Measurements from ENCODE around the gene ARSA. TPM values are rescaled to one million over a fixed set of nuclear protein-coding genes. Genes with fewer than 3 reads are reported as not detected.
A peak's percentile ranks its signal among the peaks of the same experiment; 100 is the strongest.

The ARSA gene
- total and polyA plus RNA-seq, 4 experiments from 2014 or later, result 7.8 to 86.8 (median 48.1) TPM

DNA sequence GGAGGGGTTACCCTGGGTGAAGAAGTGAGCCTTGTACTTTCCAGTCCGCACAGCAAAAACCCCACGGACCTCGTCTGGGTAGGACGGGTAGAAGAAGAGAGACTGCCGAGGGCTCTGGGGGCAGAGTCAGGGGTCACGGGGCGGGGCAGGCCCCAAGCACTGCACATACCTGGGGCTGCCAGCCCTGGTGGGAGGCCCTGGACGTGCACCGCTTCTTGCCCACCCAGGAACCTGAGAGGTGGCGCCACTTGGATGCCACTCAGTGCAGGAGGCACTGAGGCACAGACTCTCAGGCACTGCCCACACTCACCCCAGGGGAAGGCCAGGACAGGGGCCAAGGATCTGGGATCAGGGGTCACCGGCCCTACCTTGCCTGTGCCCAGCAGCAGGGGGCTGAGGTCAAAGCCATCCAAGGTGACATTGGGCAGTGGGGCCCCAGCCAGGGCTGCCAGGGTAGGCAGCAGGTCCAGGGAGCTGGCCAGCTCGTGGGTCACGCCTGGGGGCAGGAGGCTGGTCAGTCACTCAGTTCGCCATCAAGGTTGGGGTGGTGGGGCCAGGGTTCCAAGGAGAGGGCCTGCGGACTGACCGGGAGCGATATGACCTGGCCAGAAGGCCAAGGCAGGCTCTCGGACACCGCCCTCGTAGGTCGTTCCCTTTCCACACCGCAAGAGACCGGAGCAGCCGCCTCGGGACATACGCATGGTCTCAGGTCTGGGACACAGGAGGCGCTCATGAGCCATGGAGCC lies 2.2 kb downstream of the ARSA start:
- intact Hi-C loops (cut with micrococcal nuclease), result no loop called here

DNA sequence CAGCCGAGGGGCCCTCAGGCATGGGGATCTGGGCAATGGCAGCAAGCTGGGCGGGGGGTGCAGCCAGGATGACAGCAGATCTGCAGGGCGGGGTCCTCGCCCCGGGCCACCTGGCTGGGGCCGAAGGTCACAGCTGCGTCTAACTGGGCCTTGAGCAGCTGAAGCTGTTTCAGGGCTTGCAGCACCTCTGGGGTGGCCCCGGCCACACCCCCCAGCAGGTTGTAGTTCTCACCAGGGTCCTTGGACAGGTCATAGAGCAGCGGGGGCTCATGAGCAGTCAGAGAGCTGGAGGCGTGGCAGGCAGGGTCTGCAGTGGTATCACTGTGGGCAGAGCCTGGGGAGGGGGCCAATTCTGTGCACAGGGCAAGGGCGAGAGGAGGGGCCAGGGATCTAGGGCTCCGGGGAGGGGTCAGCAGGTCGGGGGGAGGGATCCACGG lies 2.8 kb downstream of the ARSA start:
- Mint-ChIP-seq H3K4me1 (peaks cover 28 to 54% (median 40%) of the 10 kb centered on the region in 4 donors), H3K36me3 (peaks cover 0 to 14% of the 10 kb centered on the region in 2 donors), H3K27me3 (no peaks in the 10 kb centered on the region), H3K9me3 (peaks cover 0 to 2% (median 0%) of the 10 kb centered on the region in 8 donors), H3K4me3 (peak overlapping the region in 1 of 8 donors; percentile 52), H3K27ac (peak overlapping the region in 2 of 7 donors; percentile 59 to 77)
- peaks cover 9% of the 10 kb centered on the region for H3K36me3 ChIP-seq (ENCODE audit: insufficient read depth, low read length)
- no peaks in the 10 kb centered on the region for H3K27me3 ChIP-seq (ENCODE audit: insufficient read depth, low read length)
- no peak overlapping the region for H3K27ac ChIP-seq (ENCODE audit: low read depth, low read length)
- peaks cover 52% of the 10 kb centered on the region for H3K4me1 ChIP-seq (ENCODE audit: insufficient read depth, low read length)
- intact Hi-C loops (cut with micrococcal nuclease), result no loop called here
- no peaks in the 10 kb centered on the region for H3K9me3 ChIP-seq (ENCODE audit: control insufficient read depth in 1 of 2, low read length in 2 of 2)
- DNase-seq, result no peak
- CTCF ChIA-PET (ENCODE audit: partially characterized antibody), result no interaction called here
- no peak overlapping the region for H3K4me3 ChIP-seq (ENCODE audit: low read length in 2 of 2)
- POLR2A ChIA-PET (ENCODE audit: partially characterized antibody), result no interaction called here

More for the DNA sequence above, 2.2 kb downstream of the ARSA start:
- Histone ChIP-seq H3K27me3 (ENCODE audit: insufficient read depth, low read length) (no peaks in the 10 kb centered on the region), H3K36me3 (ENCODE audit: insufficient read depth, low read length) (peaks cover 9% of the 10 kb centered on the region), H3K4me1 (ENCODE audit: insufficient read depth, low read length) (peaks cover 48% of the 10 kb centered on the region), H3K9me3 (ENCODE audit: control insufficient read depth in 1 of 2, low read length in 2 of 2) (no peaks in the 10 kb centered on the region), H3K27ac (ENCODE audit: low read depth, low read length) (no peak overlapping the region), H3K4me3 (ENCODE audit: low read length in 2 of 2) (no peak overlapping the region)
- no peak overlapping the region for H3K27ac Mint-ChIP-seq
- peaks cover 28 to 50% (median 36%) of the 10 kb centered on the region in 4 donors for H3K4me1 Mint-ChIP-seq
- no peak for DNase-seq
- ChIA-PET POLR2A (ENCODE audit: partially characterized antibody) (interaction anchor here (2.9 kb wide), 1 partner anchor 100 kb away, joined by 23 read pairs; the partner anchor contains the start of gene SCO2), CTCF (ENCODE audit: partially characterized antibody) (no interaction called here)
- H3K9me3 Mint-ChIP-seq, result peaks cover 0 to 2% (median 0%) of the 10 kb centered on the region in 8 donors
- peaks cover 0 to 11% of the 10 kb centered on the region in 2 donors for H3K36me3 Mint-ChIP-seq
- H3K4me3 Mint-ChIP-seq, result peak overlapping the region in 2 of 8 donors; percentile 52
- no peaks in the 10 kb centered on the region for H3K27me3 Mint-ChIP-seq

GRCh38 chr22:50624347-50625130 lies 3.4 kb downstream of the ARSA start:
- Mint-ChIP-seq H3K27ac (peak overlapping the region in 5 of 7 donors; percentile 6 to 77 (median 59)), H3K4me3 (peak overlapping the region in 3 of 8 donors; percentile 3 to 69 (median 6)), H3K9me3 (peaks cover 0 to 2% (median 0%) of the 10 kb centered on the region in 8 donors), H3K27me3 (no peaks in the 10 kb centered on the region), H3K4me1 (peaks cover 31 to 54% (median 41%) of the 10 kb centered on the region in 4 donors), H3K36me3 (peaks cover 0 to 14% of the 10 kb centered on the region in 2 donors)
- peaks cover 9% of the 10 kb centered on the region for H3K36me3 ChIP-seq (ENCODE audit: insufficient read depth, low read length)
- H3K4me1 ChIP-seq (ENCODE audit: insufficient read depth, low read length), result peaks cover 57% of the 10 kb centered on the region
- no peaks in the 10 kb centered on the region for H3K27me3 ChIP-seq (ENCODE audit: insufficient read depth, low read length)
- intact Hi-C loops (cut with micrococcal nuclease), result no loop called here
- ChIA-PET POLR2A (ENCODE audit: partially characterized antibody) (interaction anchor here (0.9 kb wide), 1 partner anchor 155 kb away, joined by 3 read pairs; no protein-coding TSS in a partner anchor), CTCF (ENCODE audit: partially characterized antibody) (interaction anchor here (1.2 kb wide), 1 partner anchor 76 kb away, joined by 3 read pairs; no protein-coding TSS in a partner anchor)
- H3K4me3 ChIP-seq (ENCODE audit: low read length in 2 of 2), result no peak overlapping the region
- DNase-seq, result no peak
- H3K9me3 ChIP-seq (ENCODE audit: control insufficient read depth in 1 of 2, low read length in 2 of 2), result no peaks in the 10 kb centered on the region
- no peak overlapping the region for H3K27ac ChIP-seq (ENCODE audit: low read depth, low read length)

DNA sequence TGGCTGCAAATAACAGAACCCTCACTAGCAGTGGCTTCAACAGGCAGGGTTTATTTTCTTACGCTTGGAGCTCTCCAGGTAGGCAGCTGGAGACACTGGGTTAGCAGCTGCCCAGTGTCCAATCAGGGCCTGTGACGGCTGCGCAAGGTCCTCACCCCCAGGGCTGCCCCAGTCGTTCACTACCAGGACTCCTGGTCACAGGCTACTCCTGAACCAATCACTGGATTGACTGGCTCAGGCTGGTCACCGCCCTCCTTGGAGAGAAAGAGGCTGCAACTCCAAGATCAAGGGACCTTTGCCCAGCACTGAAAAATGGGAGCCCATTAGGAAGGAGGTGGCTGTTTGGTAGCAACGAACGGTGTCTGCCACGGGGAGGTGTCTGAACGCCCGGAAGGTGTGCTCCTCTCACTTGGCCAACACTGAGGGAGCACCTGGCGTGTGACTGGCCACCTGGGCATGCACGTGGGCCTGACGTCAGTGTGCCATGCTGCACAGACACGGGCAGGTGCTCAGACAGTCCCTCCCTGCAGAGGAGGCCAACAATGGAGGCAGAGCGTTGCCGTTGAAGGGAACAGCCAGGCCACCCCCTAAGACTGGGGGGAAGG lies 5.1 kb downstream of the ARSA start:
- H3K4me3 ChIP-seq (ENCODE audit: low read length in 2 of 2), result peak overlapping the region in 1 of 2 donors; percentile 80
- peak in 1 of 5 donors; percentile 18 for DNase-seq
- CTCF ChIA-PET (ENCODE audit: partially characterized antibody), result interaction anchor here (3.0 to 5.8 kb wide), 3 partner anchors 58 to 281 kb away, joined by 14 to 58 read pairs (median 30); partner anchors contain the start of genes SCO2 and SYCE3
- H3K36me3 Mint-ChIP-seq, result peaks cover 0 to 14% of the 10 kb centered on the region in 2 donors
- H3K27me3 ChIP-seq (ENCODE audit: insufficient read depth, low read length), result no peaks in the 10 kb centered on the region
- peak overlapping the region in 7 of 8 donors; percentile 91 to 96 (median 93) for H3K4me3 Mint-ChIP-seq
- no peaks in the 10 kb centered on the region for H3K9me3 ChIP-seq (ENCODE audit: control insufficient read depth in 1 of 2, low read length in 2 of 2)
- no peaks in the 10 kb centered on the region for H3K27me3 Mint-ChIP-seq
- H3K27ac ChIP-seq (ENCODE audit: low read depth, low read length), result peak overlapping the region; percentile 85
- peaks cover 0 to 2% (median 0%) of the 10 kb centered on the region in 8 donors for H3K9me3 Mint-ChIP-seq
- H3K36me3 ChIP-seq (ENCODE audit: insufficient read depth, low read length), result peaks cover 9% of the 10 kb centered on the region
- H3K4me1 Mint-ChIP-seq, result peaks cover 23 to 43% (median 32%) of the 10 kb centered on the region in 4 donors
- peaks cover 49% of the 10 kb centered on the region for H3K4me1 ChIP-seq (ENCODE audit: insufficient read depth, low read length)
- intact Hi-C loops (cut with micrococcal nuclease), result no loop called here
- peak overlapping the region; percentile 94 to 99 (median 99) for H3K27ac Mint-ChIP-seq
- POLR2A ChIA-PET (ENCODE audit: partially characterized antibody), result interaction anchor here (0.7 to 5.1 kb wide), 6 partner anchors 40 to 134 kb away, joined by 5 to 160 read pairs (median 35); partner anchors contain the start of genes CHKB, SCO2 and TYMP

GRCh38 chr22:50621948-50622722 lies 5.8 kb downstream of the ARSA start:
- Mint-ChIP-seq H3K4me1 (peaks cover 23 to 43% (median 32%) of the 10 kb centered on the region in 4 donors), H3K36me3 (peaks cover 0 to 14% of the 10 kb centered on the region in 2 donors), H3K9me3 (peaks cover 0 to 2% (median 0%) of the 10 kb centered on the region in 8 donors), H3K27me3 (no peaks in the 10 kb centered on the region), H3K27ac (peak overlapping the region; percentile 94 to 99 (median 99)), H3K4me3 (peak overlapping the region; percentile 91 to 96 (median 93))
- DNase-seq, result peak; percentile 17 to 53 (median 33)
- Histone ChIP-seq H3K9me3 (ENCODE audit: control insufficient read depth in 1 of 2, low read length in 2 of 2) (no peaks in the 10 kb centered on the region), H3K27ac (ENCODE audit: low read depth, low read length) (peak overlapping the region; percentile 85), H3K36me3 (ENCODE audit: insufficient read depth, low read length) (peaks cover 9% of the 10 kb centered on the region), H3K4me3 (ENCODE audit: low read length in 2 of 2) (peak overlapping the region; percentile 49 to 80), H3K27me3 (ENCODE audit: insufficient read depth, low read length) (no peaks in the 10 kb centered on the region), H3K4me1 (ENCODE audit: insufficient read depth, low read length) (peaks cover 44% of the 10 kb centered on the region)
- CTCF ChIA-PET (ENCODE audit: partially characterized antibody), result interaction anchor here (1.2 to 5.8 kb wide), 14 partner anchors 15 to 380 kb away, joined by 3 to 58 read pairs (median 10); partner anchors contain the start of genes SCO2 and SYCE3
- intact Hi-C loops (cut with micrococcal nuclease), result loop anchor here (1.0 to 2.0 kb wide), 9 partner anchors 40 to 431 kb away; partner anchors contain the start of genes CHKB, HDAC10, MAPK11 and PPP6R2
- POLR2A ChIA-PET (ENCODE audit: partially characterized antibody), result interaction anchor here (0.6 to 5.1 kb wide), 29 partner anchors 8 to 662 kb away, joined by 3 to 160 read pairs (median 8); partner anchors contain the start of genes CHKB, HDAC10, KLHDC7B and LMF2
